Stimulated activated CD8-positive, alpha-beta memory T cell treated with anti-CD3 and anti-CD28 coated beads, Interleukin-4, amount 100 ng/mL, for 4 hours (primary cell): Measurements from ENCODE around the gene CFAP20.

Source experiments
- DNase-seq, 2 donors: peaks; one replicate each; pipeline ENCODE4 v3.0.0-alpha.2; 2020; ENCODE audit warnings: low read depth in 2 of 2, low spot score in 1 of 2

Gene CFAP20

DNA sequence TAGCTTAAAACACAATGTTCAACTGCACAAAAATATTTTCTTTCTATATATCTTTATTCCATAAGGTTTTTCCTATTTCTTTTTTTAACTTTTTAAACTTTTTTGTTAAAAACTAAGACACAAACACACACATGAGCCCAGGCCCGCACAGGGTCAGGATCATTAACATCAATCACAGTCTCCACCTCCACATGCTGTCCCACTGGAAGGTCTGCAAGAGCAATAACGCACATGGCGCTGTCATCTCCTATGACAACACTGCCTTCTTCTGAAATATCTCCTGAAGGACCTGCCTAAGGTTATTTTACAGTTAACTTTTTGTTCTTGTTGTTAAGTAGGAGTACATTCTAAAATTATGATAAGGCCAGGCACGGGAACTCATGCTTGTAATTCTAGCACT is 4.1 kb downstream of the CFAP20 start:
- DNase-seq = no peak

DNA sequence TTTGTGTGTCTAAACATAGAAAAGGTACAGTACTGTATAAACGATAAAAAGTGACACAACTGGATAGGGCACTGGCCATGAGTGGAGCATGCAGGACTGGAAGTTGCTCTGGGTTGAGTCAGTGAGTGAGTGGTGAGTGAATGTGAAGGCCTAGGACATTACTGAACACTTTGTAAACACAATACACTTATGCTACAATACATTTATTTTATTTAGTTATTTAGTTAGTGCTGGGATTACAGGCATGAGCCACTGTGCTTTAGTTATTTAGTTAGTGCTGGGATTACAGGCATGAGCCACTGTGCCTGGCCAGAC is 4.6 kb downstream of the CFAP20 start:
- no peak for DNase-seq

DNA sequence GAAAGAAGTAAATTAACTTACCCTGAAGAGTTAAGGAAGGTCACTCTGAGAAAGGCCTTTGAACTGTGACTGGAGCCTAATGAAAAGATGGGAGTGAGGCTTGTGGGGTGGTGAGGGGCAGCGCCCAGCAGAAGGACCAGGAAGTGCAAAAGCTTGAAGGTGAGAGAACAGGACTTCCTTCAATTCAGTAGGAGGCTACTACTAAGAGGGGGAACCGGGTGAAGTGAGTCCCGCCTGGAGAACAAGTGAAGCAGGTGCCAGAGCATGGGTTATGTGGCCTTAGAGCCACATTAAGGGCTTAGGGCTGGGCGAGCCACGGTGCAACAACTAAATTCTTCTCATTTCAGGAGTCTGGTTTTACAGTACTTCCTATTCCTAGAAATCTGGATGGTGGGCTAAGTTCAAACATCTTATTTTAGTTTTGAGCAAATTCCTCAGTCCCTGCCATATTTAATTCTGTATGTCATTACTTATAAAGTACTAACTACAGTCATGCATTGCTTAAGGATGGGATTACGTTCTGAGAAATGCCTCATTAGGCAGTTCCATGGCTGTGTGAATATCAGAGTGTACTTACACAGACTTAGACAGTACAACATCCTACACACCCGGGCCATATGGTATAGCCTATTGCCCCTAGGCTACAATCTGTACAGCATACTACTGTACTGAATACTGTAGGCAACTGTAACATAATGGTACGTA is 5.1 kb downstream of the CFAP20 start:
- DNase-seq = no peak

DNA sequence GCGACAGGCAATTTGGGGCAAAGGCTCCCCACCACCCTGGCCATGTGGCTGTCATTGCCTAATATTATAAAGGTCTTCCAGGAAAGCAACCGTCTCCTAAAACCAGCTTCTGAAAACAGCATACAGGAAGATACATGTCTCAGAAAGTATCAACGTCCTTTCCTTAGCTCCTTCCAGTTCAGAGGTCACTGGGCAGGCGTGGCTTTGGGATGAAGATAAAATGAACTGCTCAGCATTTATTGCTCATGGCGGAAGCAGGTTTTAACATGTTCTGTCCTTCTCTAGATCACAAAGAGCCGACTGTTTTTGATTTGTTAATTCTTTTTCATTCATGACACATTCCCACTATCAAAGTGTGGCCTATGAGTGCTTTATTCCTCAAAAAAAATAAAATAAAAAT is 8.0 kb downstream of the CFAP20 start:
- no peak for DNase-seq

DNA sequence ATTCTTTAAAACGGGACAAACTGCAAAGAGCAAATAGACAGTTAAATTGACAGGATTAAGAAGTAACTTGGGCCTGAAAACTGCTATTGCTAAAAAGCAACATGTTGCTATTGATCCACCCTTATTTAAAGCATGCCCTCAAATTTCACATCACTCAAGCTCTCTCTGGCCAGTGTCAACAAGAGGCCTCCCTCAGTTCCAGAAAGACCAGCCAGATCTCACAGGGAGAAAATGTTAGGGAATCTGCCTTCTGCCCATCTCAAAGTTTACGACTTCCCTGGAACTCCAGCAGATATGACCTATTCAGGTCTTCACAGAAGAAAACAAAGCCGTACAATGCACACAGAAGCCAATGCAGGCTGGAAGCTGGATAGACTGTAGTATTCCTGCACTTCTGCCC is 8.9 kb downstream of the CFAP20 start:
- no peak for DNase-seq

DNA sequence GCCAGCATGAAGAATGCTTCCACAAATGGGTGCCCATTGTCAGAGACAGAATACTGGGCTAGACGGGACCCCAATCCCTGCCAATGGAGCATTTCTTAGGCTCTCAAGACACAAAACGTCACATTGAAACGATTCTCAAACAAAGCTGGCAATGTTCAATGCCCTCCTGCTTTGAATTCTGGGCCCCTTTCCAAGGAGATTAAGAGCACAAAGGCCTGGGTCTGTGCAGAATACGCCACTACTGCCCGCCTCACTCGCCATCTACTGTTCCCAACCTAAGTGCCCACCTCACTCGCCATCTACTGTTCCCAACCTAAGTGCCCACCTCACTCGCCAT is 9.7 kb downstream of the CFAP20 start:
- no peak for DNase-seq

DNA sequence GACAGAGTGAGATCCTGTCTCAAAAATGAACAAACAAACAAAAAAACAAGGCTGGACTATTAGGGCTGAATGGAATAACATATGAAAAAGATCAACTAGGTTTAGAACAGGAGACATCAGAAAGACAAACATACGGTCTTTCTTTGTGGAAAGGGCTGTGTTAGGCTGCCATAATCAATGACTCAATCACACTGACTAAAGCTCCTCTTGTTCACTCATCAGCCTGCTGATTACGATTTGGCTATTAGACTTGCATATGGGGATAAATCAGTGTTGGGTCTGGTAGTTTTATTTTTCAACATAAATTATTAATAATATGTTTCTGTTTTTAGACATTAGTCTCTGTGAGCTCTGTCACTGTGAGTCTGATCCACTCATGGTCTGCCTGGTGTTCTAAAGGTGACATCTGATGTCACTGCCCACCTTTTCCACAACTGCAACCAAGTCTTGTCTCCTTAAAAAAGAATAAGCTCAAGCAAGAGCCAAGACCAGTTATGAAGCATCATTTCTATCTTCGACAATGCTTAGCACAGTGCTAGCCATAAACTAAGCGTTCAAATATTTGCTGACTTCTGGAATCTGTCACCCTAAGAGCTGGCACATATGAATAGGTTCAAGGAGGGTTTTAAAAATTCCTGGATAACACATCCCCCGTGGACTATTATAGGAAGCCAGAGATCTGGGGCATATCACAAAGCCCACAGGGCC is 10.2 kb downstream of the CFAP20 start:
- DNase-seq = no peak

DNA sequence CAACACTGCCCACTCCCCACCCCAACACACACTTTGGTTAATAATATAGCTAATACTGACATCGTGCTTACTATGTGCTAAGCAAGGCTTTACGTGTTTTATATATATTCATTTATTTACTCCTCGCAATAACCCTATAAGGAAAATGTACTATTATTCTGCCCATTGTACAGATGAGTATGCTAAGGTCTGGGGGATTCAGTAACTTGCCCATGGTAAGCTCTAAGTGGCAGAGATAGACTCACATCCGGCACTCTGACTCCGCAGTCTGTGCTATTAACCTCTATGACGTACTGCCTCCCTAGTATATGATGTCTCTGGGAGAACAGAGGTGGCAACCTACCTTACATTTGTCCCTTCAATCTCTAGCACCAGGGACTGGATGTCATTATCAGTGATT is 12.7 kb downstream of the CFAP20 start:
- no peak for DNase-seq

DNA sequence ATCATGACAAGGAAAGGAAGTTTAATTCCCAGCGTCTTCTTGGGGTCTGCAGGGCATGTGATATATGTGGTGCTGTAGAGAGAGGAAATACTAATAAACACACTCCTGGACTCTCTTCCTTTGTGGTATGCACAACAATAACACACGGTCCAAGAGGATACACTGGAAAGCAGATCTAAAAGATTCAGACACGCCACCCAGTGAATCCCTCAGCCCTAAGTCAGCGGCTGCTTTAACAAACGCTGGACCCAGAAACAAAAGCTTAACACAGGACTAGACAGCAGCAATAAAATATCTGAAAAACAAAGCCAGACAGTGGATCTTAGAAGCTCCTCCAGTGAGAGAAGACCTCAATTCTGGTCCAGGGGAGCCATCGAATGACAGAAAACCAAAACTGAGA is 13.1 kb downstream of the CFAP20 start:
- DNase-seq = no peak

DNA sequence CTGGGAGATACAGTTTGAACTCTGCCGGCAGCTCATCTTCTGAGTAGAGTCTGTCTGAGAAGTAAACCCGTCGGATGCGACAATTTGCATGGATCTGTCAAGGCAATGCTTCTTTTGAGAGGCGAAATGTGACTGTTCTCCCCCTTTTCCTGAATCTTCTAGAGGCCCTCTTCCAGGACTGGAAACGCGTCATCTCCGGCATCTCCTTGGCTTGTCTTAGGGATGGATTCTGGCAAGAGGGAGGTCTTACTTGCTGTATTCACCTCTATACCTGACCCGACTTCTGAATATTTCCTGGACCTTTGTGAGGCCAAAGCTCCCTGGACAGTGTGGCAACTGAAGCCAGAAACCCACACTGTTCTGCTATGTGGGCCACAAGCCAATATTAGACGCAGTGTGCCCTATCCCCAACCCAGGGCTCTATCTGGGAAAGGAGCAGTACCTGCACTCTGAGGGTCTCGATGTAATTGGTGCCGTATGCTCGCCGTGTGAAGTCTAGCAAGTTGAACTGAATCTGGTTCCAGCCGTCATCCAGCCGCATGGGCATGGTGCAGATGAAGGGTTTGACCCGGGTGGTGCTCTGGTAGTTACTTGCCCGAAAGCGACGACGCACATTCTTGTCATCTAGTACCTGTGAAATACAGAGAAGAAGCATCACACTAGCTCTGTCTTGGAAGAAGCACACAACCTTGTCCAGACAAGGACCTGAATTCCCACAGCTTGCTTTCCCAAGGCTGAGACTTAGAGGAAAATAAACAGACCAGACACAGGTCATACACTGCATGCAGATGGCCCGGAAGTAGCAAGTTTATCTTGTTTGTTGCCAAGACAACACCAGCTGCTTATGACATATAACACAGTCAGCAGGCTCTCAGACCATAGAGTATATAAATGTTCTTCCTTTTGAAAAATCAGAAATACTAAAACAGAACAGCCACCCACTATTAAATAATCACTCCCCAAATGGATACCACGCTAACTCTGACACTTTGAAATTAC is 14.1 kb downstream of the CFAP20 start:
- no peak for DNase-seq

DNA sequence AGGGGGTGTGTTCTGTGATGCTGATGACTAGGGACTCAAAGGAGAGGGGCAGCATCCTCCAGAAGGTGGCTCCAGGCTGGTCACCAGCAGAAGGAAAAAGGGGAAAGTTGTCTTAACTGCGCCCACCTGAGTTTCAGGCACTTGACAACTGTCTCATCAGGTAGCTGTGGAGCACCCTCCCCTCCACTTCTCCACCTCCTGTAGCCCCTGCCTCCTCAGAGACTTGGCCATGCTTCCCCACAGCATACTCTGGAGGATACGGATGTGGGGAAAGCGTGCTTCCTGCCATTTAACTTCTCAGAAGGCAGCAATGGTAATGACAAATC is 17.9 kb downstream of the CFAP20 start:
- no peak for DNase-seq

DNA sequence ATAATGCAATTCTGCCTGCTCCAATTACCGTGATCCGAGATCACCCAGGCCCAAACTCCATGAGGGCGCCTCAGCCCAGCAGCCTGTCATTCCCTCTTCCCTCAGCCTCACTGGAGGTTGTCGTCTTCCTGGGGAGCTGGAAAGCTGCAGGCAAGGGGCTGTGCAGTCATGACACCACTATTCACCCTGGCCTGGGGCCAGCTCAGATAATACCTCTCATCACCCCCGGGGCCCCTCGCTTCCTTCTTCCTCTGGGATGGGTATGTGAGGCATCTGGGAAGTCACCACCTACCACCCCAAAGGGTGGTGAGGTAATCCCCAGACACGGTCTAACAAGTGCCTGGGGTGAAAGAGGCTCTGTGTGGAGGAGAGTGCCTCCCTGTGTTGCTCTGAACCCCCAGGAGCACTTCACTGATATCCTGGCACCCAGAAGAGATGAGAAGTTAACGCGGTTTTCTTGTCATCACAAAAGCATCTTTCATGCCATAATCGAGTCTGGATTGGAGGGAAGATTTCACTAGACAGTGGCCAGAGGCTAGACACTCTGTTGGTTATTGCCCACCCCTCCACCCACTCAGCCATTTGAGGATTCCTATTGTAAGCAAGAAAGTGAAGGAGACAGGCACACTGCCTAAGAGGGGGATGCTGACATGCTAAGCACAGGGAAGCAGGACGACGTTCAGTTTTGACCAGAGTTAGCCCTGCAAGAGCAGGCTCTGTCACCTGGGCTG is 18.4 kb downstream of the CFAP20 start:
- no peak for DNase-seq

DNA sequence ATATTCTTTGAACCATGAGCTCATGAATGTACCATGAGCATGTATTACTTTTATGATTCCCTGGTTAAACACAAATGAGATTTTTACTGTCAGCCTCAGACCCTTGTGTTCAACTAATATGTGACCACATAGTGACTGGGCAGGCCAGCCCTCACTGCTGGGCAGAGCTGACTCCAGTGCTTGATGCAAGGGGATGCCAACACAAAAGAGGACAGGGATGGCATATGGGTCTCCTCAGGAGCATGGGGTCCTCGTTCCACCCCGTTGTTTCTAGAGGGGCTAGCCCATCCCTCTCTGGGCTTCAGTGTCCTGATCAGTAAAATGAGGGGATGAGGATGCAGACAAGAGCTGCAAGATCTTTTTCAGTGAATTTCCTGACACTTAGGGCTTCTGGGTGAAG is 19.3 kb downstream of the CFAP20 start:
- DNase-seq = no peak

DNA sequence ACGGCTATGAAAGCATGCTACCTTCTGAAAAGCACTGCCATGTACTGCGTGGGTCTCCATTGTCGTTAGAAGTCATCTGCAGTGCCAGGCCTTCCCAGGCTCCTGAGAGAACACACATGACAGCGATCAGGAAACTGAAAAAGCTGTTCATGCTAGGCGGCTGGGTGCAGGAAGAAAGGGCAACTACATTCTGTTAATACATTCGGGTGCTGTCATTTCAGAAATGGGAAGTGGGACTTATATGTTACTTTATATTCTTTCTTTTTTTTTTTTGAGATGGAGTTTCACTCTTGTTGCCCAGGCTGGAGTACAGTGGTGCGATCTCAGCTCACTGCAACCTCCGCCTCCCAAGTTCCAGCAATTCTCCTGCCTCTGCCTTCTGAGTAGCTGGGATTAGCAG is 19.9 kb downstream of the CFAP20 start:
- DNase-seq = no peak

DNA sequence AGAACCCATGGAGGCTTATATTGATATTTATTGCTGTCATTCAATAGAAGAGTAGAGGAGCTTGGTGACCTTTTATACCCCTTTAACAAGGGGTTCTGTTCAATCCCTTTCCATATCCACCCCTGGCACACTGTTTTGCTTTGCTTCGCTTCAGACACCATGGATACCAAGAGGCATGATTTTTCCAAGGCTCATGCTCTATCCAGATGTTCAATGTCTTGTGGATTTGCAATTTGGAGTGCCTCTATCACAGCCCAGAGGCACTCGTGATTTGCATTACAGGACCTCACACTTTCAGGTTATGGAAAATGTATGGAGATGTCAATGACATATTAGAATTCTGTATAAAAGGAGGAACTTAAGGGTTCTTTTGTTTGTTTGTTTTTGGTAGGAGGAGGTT is 21.5 kb downstream of the CFAP20 start:
- no peak for DNase-seq

DNA sequence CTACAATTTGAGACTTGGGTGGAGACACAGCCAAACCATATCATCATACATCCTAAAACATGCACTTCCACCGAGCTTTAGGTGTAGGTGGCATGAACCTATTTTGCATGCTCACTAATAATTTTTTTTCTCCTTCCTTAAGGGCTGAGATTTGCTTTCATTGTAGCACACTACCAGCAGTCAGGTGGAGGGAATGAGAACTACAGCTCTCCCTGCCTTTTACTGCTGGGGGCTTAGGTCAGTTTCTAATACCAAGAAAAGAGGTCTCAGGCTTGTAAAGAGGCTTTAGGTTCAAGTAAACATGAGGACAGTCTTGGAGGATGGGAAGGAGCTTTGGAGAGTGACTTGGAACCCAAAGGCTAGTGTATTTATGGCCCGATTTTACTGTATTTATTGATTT is 22.0 kb downstream of the CFAP20 start:
- no peak for DNase-seq

DNA sequence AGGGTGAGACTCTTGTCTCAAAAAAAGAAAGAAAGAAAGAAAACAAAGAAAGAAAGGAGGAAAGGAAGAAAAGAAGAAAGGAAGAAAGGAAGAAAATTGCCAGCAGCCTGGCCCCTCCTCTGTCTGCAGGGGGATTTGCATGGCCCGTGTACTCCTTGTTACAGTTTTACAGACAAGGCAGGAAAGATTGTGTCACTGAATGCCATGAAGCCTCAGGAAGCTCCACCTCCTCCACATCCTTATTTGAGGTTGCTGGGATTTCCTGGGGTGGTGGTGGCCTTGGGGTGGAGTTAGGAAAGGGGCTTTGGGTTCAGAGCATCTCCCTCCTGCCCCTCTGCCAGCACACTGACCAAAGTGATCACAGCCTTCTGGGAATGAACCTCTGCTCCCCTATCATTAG is 23.6 kb downstream of the CFAP20 start:
- no peak for DNase-seq

DNA sequence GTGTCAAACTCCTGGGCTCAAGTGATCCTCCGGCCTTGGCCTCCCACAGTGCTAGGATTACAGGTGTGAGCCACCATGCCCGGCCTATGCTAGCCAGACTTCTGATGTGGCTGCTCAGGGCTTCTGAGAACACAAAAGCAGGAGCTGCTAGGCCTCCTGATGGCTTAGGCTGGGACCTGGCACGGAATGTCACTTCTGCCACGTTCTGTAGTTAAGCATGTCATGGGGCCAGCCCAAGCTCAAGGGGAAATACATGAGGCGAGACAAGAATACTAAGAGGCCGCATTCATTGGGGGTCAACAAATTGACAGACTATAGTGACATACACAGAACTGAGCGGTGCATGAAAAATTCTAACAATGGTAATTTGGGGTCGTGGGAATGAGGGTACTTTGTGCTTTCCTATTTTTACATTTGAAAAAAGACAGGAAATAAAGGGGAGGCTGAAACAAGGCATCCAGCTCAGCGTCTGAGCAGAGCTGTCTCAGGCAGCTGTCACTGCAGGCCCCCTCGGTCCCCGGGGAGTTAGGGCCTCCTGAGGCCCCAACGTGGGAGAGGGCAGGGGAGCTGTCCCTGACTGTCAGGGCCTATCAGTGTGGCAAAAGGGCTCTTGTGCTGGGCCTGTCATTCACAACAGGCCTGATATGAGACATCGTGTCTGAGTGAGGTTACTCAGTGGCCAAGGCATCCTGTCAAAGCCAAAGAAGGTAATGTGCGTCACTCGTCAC is 26.4 kb downstream of the CFAP20 start:
- no peak for DNase-seq

DNA sequence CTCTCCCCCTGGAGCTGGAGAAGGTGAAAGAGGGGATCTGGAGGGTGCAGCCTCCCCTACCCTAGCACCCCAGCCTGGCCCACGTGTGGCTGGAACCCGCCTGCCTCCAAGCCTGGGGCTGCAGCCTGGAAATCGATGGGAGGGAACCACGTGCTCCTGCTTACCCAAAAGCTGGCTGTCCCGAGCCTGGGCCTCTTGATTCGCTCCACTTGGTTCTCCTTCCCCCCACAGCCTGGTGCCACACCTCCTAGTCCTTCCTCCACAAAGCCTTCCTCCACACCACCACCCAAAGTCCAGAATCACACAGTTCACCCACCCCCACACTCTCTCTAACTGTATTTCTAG is 29.3 kb downstream of the CFAP20 start:
- no peak for DNase-seq

DNA sequence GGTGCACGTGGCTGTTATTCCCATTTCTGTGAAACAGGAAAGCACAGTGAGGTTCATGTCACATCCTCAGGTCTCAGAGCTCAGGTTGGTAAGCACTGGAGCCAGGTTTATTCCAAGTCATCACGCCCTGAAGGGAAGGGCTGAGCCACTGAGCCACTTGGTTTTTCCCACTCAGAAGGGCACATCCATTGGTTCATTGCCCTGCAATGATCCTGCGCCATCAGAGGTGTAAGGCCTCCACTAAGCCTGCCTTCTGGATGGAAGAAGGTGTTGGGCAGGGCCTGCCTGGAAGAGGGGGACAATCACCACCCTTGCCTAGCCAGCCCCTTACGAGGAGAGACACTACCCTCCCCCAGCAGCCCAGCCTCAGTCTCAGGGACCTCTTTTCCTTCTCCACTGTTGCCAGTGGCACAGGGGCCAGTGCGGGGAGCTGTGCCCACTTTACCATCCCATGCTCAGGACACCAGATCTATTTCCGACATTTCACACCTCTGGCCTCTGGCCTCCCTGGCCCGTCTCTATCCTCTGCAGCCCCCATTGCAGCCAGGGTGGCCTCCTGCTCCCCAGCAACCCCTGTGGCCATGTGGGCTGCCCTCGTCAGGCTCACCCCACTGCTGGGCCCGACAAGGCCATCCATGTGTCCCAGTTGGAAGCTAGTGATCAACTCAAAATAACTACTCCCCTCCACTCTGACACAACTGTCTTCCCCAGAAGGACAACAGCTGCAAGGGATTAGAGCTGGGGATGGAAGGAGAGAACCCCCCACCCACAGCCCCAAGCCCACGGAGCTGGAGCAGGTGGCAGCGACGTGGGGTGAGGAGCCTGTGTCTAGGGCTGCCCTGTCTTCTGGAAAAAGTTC is 29.9 kb downstream of the CFAP20 start:
- no peak for DNase-seq
